CD4-positive, alpha-beta T cell (primary cell): ENCODE results near the gene IPCEF1. TPM values are rescaled to one million over a fixed set of nuclear protein-coding genes. Genes with fewer than 3 reads are reported as not detected.

Source experiments
- ATAC-seq: fragments of 200-7000 bp; cut with Tn5 transposase; one replicate; pipeline ENCODE4 v1.10.0; 2022; ENCODE audit warnings: mild to moderate bottlenecking; ENCODE audit not compliant: poor library complexity
- CTCF ChIA-PET: fragments of 350-600 bp; sonication (Branson Sonifier 250); formaldehyde crosslinking; loops from one replicate; lab custom pipeline; 2021; ENCODE audit warnings: antibody characterized with exemption, inconsistent platforms; lab: Charles Lee
- POLR2A ChIA-PET: fragments of 350-600 bp; sonication (Branson Sonifier 250); formaldehyde crosslinking; loops from one replicate; lab custom pipeline; 2021; ENCODE audit warnings: antibody characterized with exemption, inconsistent platforms; lab: Charles Lee
- DNase-seq, 14 experiments: peaks; one replicate each; pipeline ENCODE4 v3.0.0-alpha.2; 2013 to 2020; ENCODE audit warnings: mixed read lengths in 2 of 14
- H3K27ac ChIP-seq, 2 donors: one replicate each; pipeline versions ENCODE4 v1.5.1 to v1.7.0; 2013; ENCODE audit warnings: low read length in 2 of 2, low read depth in 1 of 2, mild to moderate bottlenecking in 1 of 2
- H3K27me3 ChIP-seq, 2 experiments: 1 replicate in 1 of 2; 2 replicates in 1 of 2; pipeline versions ENCODE4 v1.6.1 to v1.7.0; 2013; ENCODE audit warnings: low read length in 2 of 2, control low read depth in 1 of 2, mild to moderate bottlenecking in 1 of 2, moderate library complexity in 1 of 2; ENCODE audit not compliant: insufficient read depth in 2 of 2, control insufficient read depth in 1 of 2
- H3K36me3 ChIP-seq: one replicate; pipeline ENCODE4 v1.6.1; 2013; ENCODE audit warnings: low read length, control low read depth; ENCODE audit not compliant: insufficient read depth
- H3K4me1 ChIP-seq: one replicate; pipeline ENCODE4 v1.6.1; 2013; ENCODE audit warnings: low read length, control low read depth; ENCODE audit not compliant: insufficient read depth
- H3K4me3 ChIP-seq: one replicate; pipeline ENCODE4 v1.5.1; 2013; ENCODE audit warnings: mild to moderate bottlenecking, low read length, moderate library complexity
- H3K9me3 ChIP-seq, 2 experiments: 1 replicate in 1 of 2; 2 replicates in 1 of 2; pipeline versions ENCODE4 v1.6.1 to v1.7.0; 2013; ENCODE audit warnings: low read length in 2 of 2, mild to moderate bottlenecking in 2 of 2, control low read depth in 1 of 2, moderate library complexity in 1 of 2; ENCODE audit not compliant: control insufficient read depth in 1 of 2, insufficient read depth in 1 of 2
- H3K27ac Mint-ChIP-seq: one replicate; pipeline ENCODE4 v1.8.0; 2020; ENCODE audit warnings: mixed read lengths
- H3K27me3 Mint-ChIP-seq: one replicate; pipeline ENCODE4 v1.8.0; 2021; ENCODE audit warnings: mixed read lengths
- H3K36me3 Mint-ChIP-seq: one replicate; pipeline ENCODE4 v1.8.0; 2021; ENCODE audit warnings: low read depth, mixed read lengths
- H3K4me1 Mint-ChIP-seq: one replicate; pipeline ENCODE4 v1.8.0; 2021; ENCODE audit warnings: low read depth, mixed read lengths
- H3K4me3 Mint-ChIP-seq: one replicate; pipeline ENCODE4 v1.8.0; 2020; ENCODE audit warnings: mild to moderate bottlenecking, mixed read lengths
- H3K9me3 Mint-ChIP-seq: one replicate; pipeline ENCODE4 v1.8.0; 2020; ENCODE audit warnings: mixed read lengths
- intact Hi-C, 2 experiments: fragments of 100-400 bp; cut with DNase I in 1 of 2; cut with micrococcal nuclease in 1 of 2; formaldehyde crosslinking; loops; one replicate each; pipeline versions ENCODE4 v1.15.1 to v1.9.0; 2023 to 2025; cut with DNase I, micrococcal nuclease
- total RNA-seq, 174 experiments: library from RNA in 2 of 174; stranded (reverse) in 2 of 174; gene quantifications; one replicate each; pipeline ENCODE4 v1.2.3 and lab custom pipeline; 2021 to 2026
- TF ChIP-seq, protein P1 (sequence below): fragments of 200-600 bp; IDR thresholded peaks from one replicate; pipeline ENCODE4 v1.8.0; 2022; ENCODE audit warnings: antibody characterized with exemption, mild to moderate bottlenecking

Gene IPCEF1
- total RNA-seq, 2 experiments from 2014 or later, result 92.4 to 96.8 TPM

DNA sequence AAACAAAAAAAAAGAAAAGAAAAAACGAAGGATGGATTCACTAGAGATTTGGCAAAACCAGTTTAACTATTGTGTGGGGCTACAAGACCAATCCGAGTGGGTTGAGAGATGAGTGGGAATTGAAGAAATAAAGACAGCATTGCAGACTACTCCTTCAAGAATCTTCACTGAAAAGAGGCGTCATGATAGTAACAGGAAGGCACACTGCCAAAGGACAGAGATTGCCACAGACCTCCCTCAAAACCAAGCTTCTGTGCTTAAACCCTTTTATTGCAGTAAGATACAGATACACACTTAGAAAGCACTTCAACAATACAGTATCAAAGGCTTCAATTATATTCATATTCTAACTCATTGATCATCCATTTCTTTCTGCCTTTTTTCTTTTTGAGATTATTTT, 103.9 kb downstream of the IPCEF1 start:
- peak in 2 of 14 experiments; percentile 33 to 36 for DNase-seq

DNA sequence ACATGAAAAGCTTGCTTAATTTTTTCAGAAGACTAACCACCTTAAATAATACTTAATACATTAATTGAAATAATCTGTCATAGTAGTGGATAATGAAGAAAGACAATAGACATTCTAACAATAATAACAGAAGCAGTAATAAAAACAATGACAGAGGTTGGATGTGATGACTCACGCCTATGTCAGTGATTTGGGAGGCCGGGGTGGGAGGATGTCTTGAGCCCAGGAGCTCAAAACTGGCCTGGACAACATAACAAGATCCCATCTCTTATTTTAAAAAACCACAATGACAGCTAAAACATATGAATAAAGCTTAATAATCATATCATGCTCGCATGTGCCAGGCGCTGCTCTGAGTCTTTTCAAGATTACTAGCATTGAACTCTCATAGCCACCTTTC, 105.5 kb downstream of the IPCEF1 start:
- peak overlapping the region; percentile 4 for H3K4me3 Mint-ChIP-seq
- POLR2A ChIA-PET, result interaction anchor here (1.1 to 4.8 kb wide), 3 partner anchors 13 to 26 kb away, joined by 3 to 27 read pairs (median 9); no protein-coding TSS in a partner anchor
- H3K4me1 ChIP-seq, result peaks cover 28% of the 10 kb centered on the region

More for the DNA sequence above, 103.9 kb downstream of the IPCEF1 start:
- ChIA-PET POLR2A (interaction anchor here (1.0 to 2.8 kb wide), 2 partner anchors 24 to 96 kb away, joined by 3 to 9 read pairs; no protein-coding TSS in a partner anchor), CTCF (interaction anchor here (2.1 kb wide), 1 partner anchor 99 kb away, joined by 9 read pairs; no protein-coding TSS in a partner anchor)
- intact Hi-C loops, result loop anchor here in 1 of 2 experiments (5.0 kb wide), 1 partner anchor 35 kb away; no protein-coding TSS in a partner anchor
- TF ChIP-seq, protein P1, sequence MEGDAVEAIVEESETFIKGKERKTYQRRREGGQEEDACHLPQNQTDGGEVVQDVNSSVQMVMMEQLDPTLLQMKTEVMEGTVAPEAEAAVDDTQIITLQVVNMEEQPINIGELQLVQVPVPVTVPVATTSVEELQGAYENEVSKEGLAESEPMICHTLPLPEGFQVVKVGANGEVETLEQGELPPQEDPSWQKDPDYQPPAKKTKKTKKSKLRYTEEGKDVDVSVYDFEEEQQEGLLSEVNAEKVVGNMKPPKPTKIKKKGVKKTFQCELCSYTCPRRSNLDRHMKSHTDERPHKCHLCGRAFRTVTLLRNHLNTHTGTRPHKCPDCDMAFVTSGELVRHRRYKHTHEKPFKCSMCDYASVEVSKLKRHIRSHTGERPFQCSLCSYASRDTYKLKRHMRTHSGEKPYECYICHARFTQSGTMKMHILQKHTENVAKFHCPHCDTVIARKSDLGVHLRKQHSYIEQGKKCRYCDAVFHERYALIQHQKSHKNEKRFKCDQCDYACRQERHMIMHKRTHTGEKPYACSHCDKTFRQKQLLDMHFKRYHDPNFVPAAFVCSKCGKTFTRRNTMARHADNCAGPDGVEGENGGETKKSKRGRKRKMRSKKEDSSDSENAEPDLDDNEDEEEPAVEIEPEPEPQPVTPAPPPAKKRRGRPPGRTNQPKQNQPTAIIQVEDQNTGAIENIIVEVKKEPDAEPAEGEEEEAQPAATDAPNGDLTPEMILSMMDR, result no peak
- H3K27me3 Mint-ChIP-seq, result no peaks in the 10 kb centered on the region
- H3K4me1 ChIP-seq, result peaks cover 28% of the 10 kb centered on the region
- peaks cover 18% of the 10 kb centered on the region for H3K9me3 Mint-ChIP-seq
- H3K4me1 Mint-ChIP-seq, result peaks cover 82% of the 10 kb centered on the region
- peaks cover 20% of the 10 kb centered on the region for H3K36me3 Mint-ChIP-seq
- peaks cover 0 to 4% of the 10 kb centered on the region in 2 experiments for H3K9me3 ChIP-seq
- no peak overlapping the region for H3K4me3 ChIP-seq
- H3K36me3 ChIP-seq, result no peaks in the 10 kb centered on the region
- H3K27ac ChIP-seq, result no peak overlapping the region
- no peak for ATAC-seq
- H3K27me3 ChIP-seq, result no peaks in the 10 kb centered on the region
- H3K27ac Mint-ChIP-seq, result peak overlapping the region; percentile 93
- peak overlapping the region; percentile 47 for H3K4me3 Mint-ChIP-seq

DNA sequence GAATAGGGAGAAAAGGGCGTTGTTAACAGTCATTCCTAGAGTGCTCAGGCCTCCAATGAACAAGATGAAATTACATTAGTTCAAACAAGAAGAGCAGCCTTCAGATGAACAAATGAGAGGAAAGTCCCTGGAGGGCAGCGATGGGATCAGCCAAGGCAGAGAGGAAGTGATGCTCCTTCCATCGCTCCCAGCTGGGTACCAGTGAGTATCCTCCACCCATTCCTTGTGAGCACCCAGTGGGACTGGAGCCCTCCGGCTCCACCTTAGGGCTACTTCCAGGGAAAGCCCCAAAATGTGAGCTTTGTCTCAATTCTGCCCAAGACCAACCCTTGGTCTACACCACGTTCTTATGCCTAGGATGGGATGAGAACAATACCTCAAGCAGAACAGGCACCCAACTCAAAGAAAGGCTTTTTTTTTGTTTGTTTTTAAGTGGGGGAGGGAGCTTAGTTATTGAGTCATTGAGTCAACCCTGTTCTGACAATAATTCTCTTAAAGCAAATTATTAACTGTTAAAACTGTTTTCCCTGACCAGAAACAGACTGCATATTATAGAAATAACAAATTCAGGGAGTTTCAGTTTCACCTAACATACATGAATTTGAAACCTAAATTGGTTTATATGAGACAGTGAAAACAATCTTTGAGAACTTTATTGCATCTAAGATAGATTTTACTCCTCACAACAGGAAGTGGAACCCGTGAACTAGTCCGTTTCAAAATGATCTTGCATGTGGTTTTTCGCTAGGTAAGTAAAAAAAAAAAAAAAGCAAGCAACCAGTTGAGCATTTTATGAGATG, 106.9 kb downstream of the IPCEF1 start:
- H3K9me3 Mint-ChIP-seq, result peaks cover 3% of the 10 kb centered on the region
- peaks cover 87% of the 10 kb centered on the region for H3K4me1 Mint-ChIP-seq
- peak overlapping the region; percentile 44 for H3K4me3 ChIP-seq
- ATAC-seq (peak; percentile 61), DNase-seq (peak in 7 of 14 experiments; percentile 11 to 84 (median 39))
- ChIA-PET POLR2A (interaction anchor here (0.8 to 4.8 kb wide), 10 partner anchors 8 to 91 kb away, joined by 3 to 43 read pairs (median 4); no protein-coding TSS in a partner anchor), CTCF (interaction anchor here (1.1 to 3.2 kb wide), 4 partner anchors 9 to 95 kb away, joined by 3 to 10 read pairs (median 4); no protein-coding TSS in a partner anchor)
- H3K27ac Mint-ChIP-seq, result peak overlapping the region; percentile 93
- H3K4me1 ChIP-seq, result peaks cover 29% of the 10 kb centered on the region
- intact Hi-C loops, result loop anchor here in 1 of 2 experiments (1.0 to 5.0 kb wide), 2 partner anchors 28 to 32 kb away; no protein-coding TSS in a partner anchor
- no peaks in the 10 kb centered on the region for H3K9me3 ChIP-seq
- TF ChIP-seq, protein P1, result no peak
- H3K27ac ChIP-seq, result peak overlapping the region; percentile 75 to 88
- no peaks in the 10 kb centered on the region for H3K27me3 Mint-ChIP-seq
- peaks cover 35% of the 10 kb centered on the region for H3K36me3 Mint-ChIP-seq
- no peaks in the 10 kb centered on the region for H3K36me3 ChIP-seq
- H3K27me3 ChIP-seq, result no peaks in the 10 kb centered on the region
- H3K4me3 Mint-ChIP-seq, result peak overlapping the region; percentile 79

More for the DNA sequence above, 105.5 kb downstream of the IPCEF1 start:
- DNase-seq (peak in 1 of 14 experiments; percentile 53), ATAC-seq (no peak)
- peaks cover 9% of the 10 kb centered on the region for H3K9me3 Mint-ChIP-seq
- peaks cover 30% of the 10 kb centered on the region for H3K36me3 Mint-ChIP-seq
- peaks cover 80% of the 10 kb centered on the region for H3K4me1 Mint-ChIP-seq
- Histone ChIP-seq H3K27me3 (no peaks in the 10 kb centered on the region), H3K27ac (peak overlapping the region in 1 of 2 donors; percentile 88), H3K9me3 (peaks cover 0 to 4% of the 10 kb centered on the region in 2 experiments), H3K4me3 (no peak overlapping the region), H3K36me3 (no peaks in the 10 kb centered on the region)
- CTCF ChIA-PET, result interaction anchor here (0.6 to 2.1 kb wide), 3 partner anchors 19 to 97 kb away, joined by 3 to 9 read pairs (median 4); no protein-coding TSS in a partner anchor
- TF ChIP-seq, protein P1, result no peak
- intact Hi-C loops, result loop anchor here in 1 of 2 experiments (5.0 kb wide), 1 partner anchor 34 kb away; no protein-coding TSS in a partner anchor
- no peaks in the 10 kb centered on the region for H3K27me3 Mint-ChIP-seq
- H3K27ac Mint-ChIP-seq, result peak overlapping the region; percentile 93
